Sigmoid colon (tissue), 4 donors: ENCODE measurements around the gene KANK2.

Experiments used
- CTCF ChIP-seq, 4 experiments: fragments of 450-650 bp in 3 of 4; fragments of 200-600 bp in 1 of 4; IDR thresholded peaks; one replicate each; pipeline ENCODE4 v1.5.1; 2016 to 2019; ENCODE audit warnings: antibody characterized with exemption in 4 of 4, mild to moderate bottlenecking in 3 of 4, moderate library complexity in 2 of 4
- EP300 ChIP-seq, 4 donors: sonication (generic); formaldehyde crosslinking; IDR thresholded peaks; one replicate each; pipeline ENCODE4 v1.6.1; 2017; ENCODE audit warnings: antibody characterized with exemption in 4 of 4
- POLR2A ChIP-seq, 2 donors: fragments of 450-650 bp; IDR thresholded peaks; one replicate each; pipeline ENCODE4 v1.6.1; 2016; ENCODE audit warnings: antibody characterized with exemption in 2 of 2, mild to moderate bottlenecking in 2 of 2, moderate library complexity in 2 of 2

GRCh38 chr19:11169896-11170678 lies 27.3 kb downstream of the KANK2 start:
- TF ChIP-seq CTCF (IDR thresholded peaks at IDR 0.05) = no peak
- TF ChIP-seq EP300 (IDR thresholded peaks at IDR 0.05) = no peak
- no peak for TF ChIP-seq POLR2A (IDR thresholded peaks at IDR 0.05)
